CD4-positive, alpha-beta T cell treated with Interleukin-1 beta for 1 hour (primary cell): ENCODE measurements around the gene CENPA.

Experiments used
- DNase-seq, 2 donors: peaks; one replicate each; pipeline ENCODE4 v3.0.0-alpha.2; 2020 to 2022

The CENPA gene

DNA sequence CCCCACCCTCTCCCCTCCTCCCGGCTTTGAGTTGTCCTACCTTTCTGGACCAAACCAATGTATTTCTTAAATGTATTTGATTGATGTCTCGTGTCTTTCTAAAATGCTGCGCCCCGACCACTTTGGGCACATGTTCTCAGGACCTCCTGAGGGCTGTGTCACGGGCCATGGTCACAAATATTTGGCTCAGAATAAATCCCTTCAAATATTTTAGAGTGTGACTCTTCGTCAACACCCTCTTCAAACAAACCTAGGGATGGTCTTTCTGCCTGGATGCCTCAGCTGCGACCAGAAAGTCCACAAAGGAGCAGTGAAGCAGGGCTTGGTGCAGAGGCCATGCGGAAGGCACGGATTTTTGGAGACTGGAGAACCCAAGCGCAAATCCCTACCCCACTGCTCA is 22.8 kb upstream of the CENPA start:
- DNase-seq = no peak

GRCh38 chr2:26764078-26764887 is 21.6 kb upstream of the CENPA start, which contains the start of gene SLC35F6:
TSS of gene SLC35F6 (plus strand) at chr2:26764284. CDS start at chr2:26764350, 66 bp downstream.
- peak; percentile 82 to 84 for DNase-seq

DNA sequence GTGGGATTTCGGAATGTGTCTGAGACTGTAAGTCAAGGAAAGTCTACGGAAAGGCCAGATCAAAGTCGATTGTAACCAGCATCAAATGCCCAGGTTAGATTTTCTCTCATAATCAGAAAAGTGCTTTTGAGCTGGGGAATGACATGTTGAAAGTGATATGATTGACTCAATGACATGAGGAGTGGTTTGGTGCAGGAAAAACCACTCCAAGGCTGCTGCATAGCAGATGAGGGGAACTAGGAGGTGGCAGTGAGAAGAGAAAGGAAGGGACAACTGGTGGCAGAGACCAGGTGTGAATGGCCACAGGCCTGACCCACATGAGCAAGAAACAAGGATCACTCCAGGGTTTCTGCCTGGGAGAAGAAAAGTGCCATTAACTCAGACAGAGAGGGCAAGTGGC is 20.9 kb upstream of the CENPA start:
- no peak for DNase-seq

DNA sequence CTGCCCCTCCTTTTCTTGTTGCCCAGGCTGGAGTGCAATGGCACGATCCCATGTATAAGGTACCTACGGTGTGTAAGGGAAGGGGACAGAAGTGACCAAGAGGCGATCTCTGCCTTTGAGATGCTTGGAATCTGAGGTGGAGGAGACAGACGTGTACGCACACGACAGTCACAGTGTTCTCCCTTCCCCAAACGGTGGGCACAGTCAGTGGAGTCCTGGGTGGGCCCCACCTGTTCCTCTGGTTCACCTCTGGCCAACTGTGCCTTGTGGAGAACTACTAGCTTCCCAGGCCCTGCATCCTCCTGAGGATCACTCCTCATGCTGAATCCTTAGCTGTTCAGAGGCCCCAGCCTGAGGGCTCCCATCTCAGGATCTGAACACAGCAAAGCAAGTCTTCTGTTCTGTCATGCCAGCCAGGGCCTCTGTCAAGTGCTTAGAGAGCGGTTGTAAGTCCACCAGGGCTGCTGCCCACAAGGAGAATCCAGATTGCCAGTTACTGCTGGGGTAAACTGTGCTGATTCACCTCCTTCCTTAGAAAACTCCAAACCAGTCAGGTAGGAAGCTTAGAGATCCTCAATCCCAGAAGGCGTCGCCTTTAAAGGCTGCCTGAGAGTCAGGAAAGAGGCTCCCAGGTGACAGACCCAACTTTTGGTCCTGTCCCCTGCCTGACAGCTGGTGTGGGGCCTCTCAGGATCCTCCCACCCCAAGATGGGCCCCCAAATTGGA is 20.2 kb upstream of the CENPA start:
- no peak for DNase-seq

DNA sequence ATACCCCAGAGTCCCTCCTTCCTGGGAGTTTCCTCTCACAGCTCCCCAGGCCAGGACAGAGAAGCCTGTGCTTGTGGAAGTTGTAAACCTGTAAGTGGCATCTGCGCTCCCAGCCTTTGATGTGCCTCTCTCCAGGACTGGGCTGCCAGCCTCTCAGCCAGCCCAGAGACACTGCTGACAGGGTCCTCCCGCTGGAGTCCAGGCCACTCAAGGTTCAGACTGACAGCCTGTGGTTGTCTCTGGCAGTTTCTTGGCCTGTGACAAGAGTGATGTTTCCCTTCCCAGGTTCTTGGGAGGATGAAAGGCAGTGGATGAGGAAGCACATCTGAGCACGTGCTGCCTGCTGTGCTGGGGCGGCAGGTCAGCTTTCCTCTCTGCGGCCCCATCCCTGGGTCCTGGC is 18.7 kb upstream of the CENPA start:
- no peak for DNase-seq

- no peak for DNase-seq
These were observed 17.9 kb upstream of the CENPA start for GRCh38 chr2:26767894-26768487.

DNA sequence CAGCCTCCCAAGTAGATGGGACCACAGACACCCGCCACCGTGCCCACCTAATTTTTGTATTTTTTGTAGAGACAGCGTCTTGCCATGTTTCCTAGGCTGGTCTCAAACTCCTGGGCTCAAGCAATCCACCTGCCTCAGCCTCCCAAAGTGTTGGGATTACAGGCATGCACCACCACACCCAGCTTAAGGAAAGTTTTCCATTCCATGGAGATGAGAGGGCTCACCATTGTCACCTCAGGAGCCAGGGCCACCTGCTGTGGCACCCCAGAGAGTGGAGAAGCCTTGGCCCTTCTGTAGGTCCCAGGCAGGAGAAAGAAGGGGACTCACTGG is 17.1 kb upstream of the CENPA start:
- DNase-seq = no peak

DNA sequence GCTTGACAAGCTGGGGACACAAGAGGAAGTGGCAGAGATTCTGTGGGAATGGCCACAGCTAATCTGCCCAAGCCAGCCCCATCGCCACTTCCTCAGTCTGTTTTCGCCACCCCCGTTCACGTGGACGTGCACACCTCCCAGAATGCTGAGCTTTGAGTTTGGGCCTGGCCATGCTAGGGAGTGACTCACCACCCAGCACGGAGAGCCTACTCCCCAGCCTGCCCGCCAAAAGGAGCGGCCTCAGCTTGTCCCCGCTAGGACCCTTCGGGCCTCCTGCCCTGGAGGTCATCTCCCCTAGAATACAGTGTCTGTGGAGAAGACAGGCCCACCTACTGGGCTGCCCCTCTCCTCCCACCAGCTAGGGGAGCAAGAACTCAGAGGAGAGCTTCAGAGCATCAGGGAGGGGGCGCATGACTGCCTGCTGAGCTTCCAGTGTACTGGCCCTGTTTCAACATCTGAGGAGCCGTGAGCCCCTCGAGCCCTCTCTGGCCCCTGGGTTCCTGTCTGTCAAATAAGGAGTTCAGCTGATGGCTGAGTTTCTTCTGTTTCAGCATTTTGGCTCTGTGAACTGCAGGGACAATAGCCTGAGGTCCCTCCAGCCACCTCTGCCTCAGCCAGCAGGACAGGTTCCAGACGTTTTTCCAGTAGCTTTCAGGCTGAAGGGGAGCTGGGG is 16.6 kb upstream of the CENPA start:
- peak; percentile 31 to 73 for DNase-seq

GRCh38 chr2:26770986-26771586 is 14.8 kb upstream of the CENPA start:
- peak in 1 of 2 donors; percentile 28 for DNase-seq

- DNase-seq = peak; percentile 19 to 32
These were observed 13.5 kb upstream of the CENPA start for GRCh38 chr2:26772064-26773001.

DNA sequence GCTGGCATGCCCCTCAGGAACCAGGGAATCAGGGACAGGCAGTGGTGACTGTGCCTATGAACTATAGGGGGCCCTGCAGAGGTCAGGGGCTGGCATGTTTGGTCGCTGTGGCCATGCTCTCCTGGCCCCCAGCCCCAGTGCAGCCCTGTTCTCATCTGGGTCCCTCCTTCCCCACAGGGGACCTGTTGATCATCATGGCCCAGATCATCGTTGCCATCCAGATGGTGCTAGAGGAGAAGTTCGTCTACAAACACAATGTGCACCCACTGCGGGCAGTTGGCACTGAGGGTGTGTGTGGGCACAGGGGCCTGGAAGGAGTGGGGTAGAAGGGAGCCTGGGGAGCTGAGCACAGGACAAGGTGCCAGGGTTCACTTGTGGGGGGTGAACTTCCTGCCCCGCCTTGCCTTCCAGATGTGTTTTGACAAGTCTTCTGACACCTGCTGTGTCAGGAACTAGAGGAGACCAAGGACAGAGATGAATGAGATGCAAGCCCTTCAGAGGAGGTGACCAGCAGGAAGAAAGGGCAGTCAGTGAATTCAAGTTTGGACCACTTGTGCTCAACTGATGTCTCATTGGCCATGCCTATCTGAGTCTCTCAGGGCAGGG is 9.6 kb upstream of the CENPA start:
- DNase-seq = no peak

DNA sequence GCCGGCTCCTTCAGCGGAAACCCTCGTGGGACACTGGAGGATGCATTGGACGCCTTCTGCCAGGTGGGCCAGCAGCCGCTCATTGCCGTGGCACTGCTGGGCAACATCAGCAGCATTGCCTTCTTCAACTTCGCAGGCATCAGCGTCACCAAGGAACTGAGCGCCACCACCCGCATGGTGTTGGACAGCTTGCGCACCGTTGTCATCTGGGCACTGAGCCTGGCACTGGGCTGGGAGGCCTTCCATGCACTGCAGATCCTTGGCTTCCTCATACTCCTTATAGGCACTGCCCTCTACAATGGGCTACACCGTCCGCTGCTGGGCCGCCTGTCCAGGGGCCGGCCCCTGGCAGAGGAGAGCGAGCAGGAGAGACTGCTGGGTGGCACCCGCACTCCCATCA is 7.8 kb upstream of the CENPA start:
- no peak for DNase-seq

DNA sequence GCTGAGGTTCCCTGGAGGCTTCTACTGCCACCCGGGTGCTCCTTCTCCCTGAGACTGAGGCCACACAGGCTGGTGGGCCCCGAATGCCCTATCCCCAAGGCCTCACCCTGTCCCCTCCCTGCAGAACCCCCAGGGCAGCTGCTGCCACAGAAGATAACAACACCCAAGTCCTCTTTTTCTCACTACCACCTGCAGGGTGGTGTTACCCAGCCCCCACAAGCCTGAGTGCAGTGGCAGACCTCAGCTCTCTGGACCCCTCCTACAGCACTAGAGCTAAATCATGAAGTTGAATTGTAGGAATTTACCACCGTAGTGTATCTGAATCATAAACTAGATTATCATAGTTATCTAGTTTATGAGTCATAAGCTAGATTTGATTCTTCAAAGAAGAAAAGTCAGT is 7.3 kb upstream of the CENPA start:
- DNase-seq = no peak

- DNase-seq = no peak
These were observed 5.6 kb upstream of the CENPA start for GRCh38 chr2:26780203-26780760.

DNA sequence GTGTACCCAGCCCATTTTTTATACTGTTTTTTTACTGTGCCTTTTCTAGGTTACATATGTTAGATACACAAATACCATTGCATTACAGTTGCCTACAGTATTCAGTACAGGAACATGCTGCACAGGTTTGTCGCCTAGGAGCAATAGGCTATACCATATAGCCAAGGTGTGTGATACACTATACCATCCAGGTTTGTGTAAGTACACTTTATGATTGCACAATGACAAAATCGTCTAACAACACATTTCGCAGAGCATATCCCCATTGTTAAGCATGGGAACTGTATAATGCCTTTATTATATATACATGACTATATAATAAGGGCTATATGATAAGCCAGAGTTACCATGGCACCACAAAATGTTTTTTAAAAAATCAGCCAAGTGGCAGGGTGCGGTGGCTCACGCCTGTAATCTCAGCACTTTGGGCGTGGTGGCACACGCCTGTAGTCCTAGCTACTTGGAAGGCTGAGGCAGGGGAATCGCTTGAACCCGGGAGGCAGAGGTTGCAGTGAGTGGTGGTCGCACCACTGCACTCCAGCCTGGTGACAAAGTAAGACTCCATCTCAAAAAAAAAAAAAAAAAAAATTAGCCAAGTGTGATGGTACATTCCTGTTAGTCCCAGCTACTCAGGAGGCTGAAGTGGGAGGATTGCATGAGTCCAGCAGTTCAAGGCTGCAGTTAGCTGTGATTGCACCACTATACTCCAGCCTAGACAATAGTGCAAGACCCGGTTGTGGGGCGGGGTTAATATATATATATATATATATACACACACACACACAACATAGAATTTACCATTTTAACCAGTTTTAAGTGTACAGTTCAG is 2.8 kb upstream of the CENPA start:
- DNase-seq = no peak

DNA sequence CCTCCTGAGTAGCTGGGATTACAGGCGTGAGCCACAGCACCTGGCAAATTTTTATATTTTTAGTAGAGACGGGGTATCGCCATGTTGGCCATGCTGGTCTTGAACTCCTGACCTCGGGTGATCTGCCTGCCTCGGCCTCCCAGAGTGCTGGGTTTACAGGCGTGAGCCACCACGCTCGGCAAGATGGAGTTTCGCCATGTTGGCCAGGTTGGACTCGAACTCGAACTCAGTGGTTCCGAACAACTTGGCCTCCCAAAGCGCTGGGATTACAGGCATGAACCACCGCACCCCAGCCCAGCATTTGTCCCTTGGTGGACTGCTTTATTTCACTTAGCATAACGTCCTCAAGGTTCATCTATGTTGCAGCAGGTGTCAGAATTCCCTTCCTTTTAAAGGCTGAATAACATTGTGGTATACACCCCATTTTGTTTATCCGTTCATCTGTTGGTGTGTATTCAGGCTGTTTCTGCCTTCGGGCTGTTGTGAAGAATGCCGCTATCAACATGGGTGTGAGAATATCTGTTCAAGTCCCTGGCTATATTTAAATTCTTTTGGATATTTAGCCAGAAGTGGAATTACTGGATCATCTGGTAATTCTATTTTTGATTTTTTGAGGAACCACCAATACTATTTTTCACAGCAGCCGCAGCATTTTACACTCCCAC is 1.2 kb upstream of the CENPA start:
- no peak for DNase-seq

DNA sequence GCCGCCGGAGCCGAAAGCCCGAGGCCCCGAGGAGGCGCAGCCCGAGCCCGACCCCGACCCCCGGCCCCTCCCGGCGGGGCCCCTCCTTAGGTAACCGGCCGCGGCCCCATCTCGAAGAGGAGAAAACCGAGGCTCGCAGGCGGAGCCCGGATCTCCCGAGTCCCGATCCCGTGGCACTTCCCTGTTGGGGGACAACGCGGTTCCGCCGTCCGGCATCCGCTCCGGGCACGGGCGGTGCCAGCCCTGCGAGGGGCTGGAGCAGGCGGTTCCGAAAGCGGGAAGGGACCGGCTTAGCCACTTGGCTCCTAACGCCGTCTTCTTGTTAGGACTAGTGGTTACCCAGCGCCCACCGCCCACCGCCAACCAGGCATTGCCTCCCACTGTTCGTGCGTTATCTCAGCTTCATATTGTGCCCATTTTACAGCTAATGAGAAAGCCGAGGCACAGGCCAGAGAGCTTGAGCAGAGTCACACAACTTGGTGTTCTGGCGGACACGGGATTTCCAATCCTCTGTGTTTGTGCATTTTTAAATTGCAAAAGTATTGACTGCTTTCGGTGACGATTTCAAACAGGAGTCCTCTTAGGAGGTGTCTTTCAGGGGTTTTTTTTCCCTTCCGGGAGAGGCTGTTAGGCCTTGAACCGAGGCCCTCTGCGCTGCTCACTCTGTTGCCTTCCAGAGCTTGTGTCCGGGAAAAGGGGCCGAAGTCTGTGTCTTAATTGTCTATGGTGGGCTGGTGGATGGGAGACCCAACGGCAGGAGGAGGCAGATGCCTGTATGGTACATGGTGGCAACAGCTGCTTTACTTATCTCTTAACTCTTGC is 562 bp downstream of the CENPA start:
- DNase-seq = no peak

- DNase-seq = no peak
These were observed 6.9 kb downstream of the CENPA start for GRCh38 chr2:26792720-26793119.

DNA sequence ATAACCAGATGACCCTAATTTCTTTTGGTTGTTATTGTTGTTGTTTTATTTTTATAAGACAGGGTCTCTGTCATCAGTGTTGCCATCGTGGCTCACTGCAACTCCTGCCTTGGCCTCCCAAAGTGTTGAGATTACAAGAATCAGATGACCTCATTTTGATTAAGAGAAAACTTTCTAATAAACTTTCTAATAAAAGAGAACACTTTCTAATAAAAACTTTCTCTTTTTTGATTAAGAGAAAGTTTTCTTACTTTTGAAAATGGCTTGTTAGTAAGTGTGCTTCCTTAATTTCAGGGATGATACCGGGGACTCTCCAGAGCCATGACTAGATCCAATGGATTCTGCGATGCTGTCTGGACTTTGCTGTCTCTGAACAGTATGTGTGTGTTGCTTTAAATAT is 7.7 kb downstream of the CENPA start:
- no peak for DNase-seq
